ENCODE data around the gene MYH13.

MYH13 gene

GRCh38 chr17:10339051-10339450, 33.8 kb downstream of the MYH13 start:
- DNase-seq, result no peak

- no peak for DNase-seq
These were observed 34.8 kb downstream of the MYH13 start for GRCh38 chr17:10337976-10338375.

- DNase-seq, result no peak
These were observed 35.7 kb downstream of the MYH13 start for GRCh38 chr17:10337136-10337535.

- DNase-seq, result no peak
These were observed 36.4 kb downstream of the MYH13 start for GRCh38 chr17:10336393-10336792.

- DNase-seq, result no peak
These were observed 40.3 kb downstream of the MYH13 start for GRCh38 chr17:10332515-10332914.

GRCh38 chr17:10328971-10329923, 43.6 kb downstream of the MYH13 start:
- DNase-seq, result no peak

- no peak for DNase-seq
These were observed 44.6 kb downstream of the MYH13 start for GRCh38 chr17:10328206-10328605.

GRCh38 chr17:10327640-10328039, 45.2 kb downstream of the MYH13 start:
- DNase-seq, result peak; percentile 30

GRCh38 chr17:10325031-10325695, 47.6 kb downstream of the MYH13 start:
- no peak for DNase-seq

- no peak for DNase-seq
These were observed 48.8 kb downstream of the MYH13 start for GRCh38 chr17:10323812-10324610.

GRCh38 chr17:10318535-10318934, 54.3 kb downstream of the MYH13 start:
- DNase-seq, result no peak

- no peak for DNase-seq
These were observed 55.3 kb downstream of the MYH13 start for GRCh38 chr17:10317543-10317834.

- DNase-seq, result no peak
These were observed 55.8 kb downstream of the MYH13 start for GRCh38 chr17:10316801-10317542.

GRCh38 chr17:10314329-10314728, 58.5 kb downstream of the MYH13 start:
- DNase-seq, result no peak

- no peak for DNase-seq
These were observed 59.7 kb downstream of the MYH13 start for GRCh38 chr17:10313037-10313672.

- no peak for DNase-seq
These were observed 61.7 kb downstream of the MYH13 start for GRCh38 chr17:10311131-10311530.

- DNase-seq, result no peak
These were observed 63.5 kb downstream of the MYH13 start for GRCh38 chr17:10309003-10309974.

- DNase-seq, result no peak
These were observed 66.2 kb downstream of the MYH13 start for GRCh38 chr17:10306585-10306984.

GRCh38 chr17:10305398-10305797, 67.4 kb downstream of the MYH13 start:
- DNase-seq, result no peak

GRCh38 chr17:10304758-10305300, 68.0 kb downstream of the MYH13 start:
- no peak for DNase-seq

GRCh38 chr17:10297691-10298090, 75.1 kb downstream of the MYH13 start:
- DNase-seq, result no peak

Data from NCI-H748 treated with DMSO at 0.1 percent for 48 hours (cell line).